Fibroblast of lung (primary cell): ENCODE results near the gene PITX3. TPM values are rescaled to one million over a fixed set of nuclear protein-coding genes. Genes with fewer than 3 reads are reported as not detected.

ENCODE experiments used
- DNase-seq, 2 donors: peaks; one replicate each; pipeline versions ENCODE4 v3.0.0 to v3.0.0-alpha.2; 2010; ENCODE audit warnings: low read depth in 2 of 2
- H2AFZ ChIP-seq: 2 replicates; pipeline ENCODE4 v1.5.1; 2012; ENCODE audit warnings: low read length, control low read depth, inconsistent platforms
- H3K27ac ChIP-seq: 2 replicates; pipeline ENCODE4 v1.5.1; 2011; ENCODE audit warnings: low read length, control low read depth; ENCODE audit not compliant: insufficient read depth
- H3K27me3 ChIP-seq: 2 replicates; pipeline ENCODE4 v1.5.1; 2011; ENCODE audit warnings: mild to moderate bottlenecking, low read length; ENCODE audit not compliant: control insufficient read depth, insufficient read depth
- H3K36me3 ChIP-seq: 2 replicates; pipeline ENCODE4 v1.5.1; 2011; ENCODE audit warnings: low read length; ENCODE audit not compliant: control insufficient read depth, insufficient read depth
- H3K4me1 ChIP-seq: 2 replicates; pipeline ENCODE4 v1.5.1; 2011; ENCODE audit warnings: low read length; ENCODE audit not compliant: control insufficient read depth, insufficient read depth; ENCODE audit errors: extremely low read depth
- H3K4me2 ChIP-seq: 2 replicates; pipeline ENCODE4 v1.5.1; 2011; ENCODE audit warnings: low read length, control low read depth; ENCODE audit not compliant: insufficient read depth; ENCODE audit errors: extremely low read depth
- H3K4me3 ChIP-seq, 4 experiments: fragments of 200-600 bp in 1 of 4; sonication (generic) in 1 of 4; replicated peaks in 1 of 4; 2 replicates each; pipeline ENCODE4 v1.5.1; 2011 to 2016; ENCODE audit warnings: low read length in 4 of 4, low read depth in 3 of 4, mild to moderate bottlenecking in 3 of 4, control low read depth in 2 of 4, inconsistent platforms in 1 of 4, mixed read lengths in 1 of 4; ENCODE audit not compliant: insufficient read depth in 1 of 4; ENCODE audit errors: control extremely low read depth in 1 of 4
- H3K79me2 ChIP-seq: 2 replicates; pipeline ENCODE4 v1.5.1; 2012; ENCODE audit warnings: mild to moderate bottlenecking, low read length, inconsistent platforms; ENCODE audit not compliant: control insufficient read depth, insufficient read depth
- H3K9ac ChIP-seq: 2 replicates; pipeline ENCODE4 v1.5.1; 2011; ENCODE audit warnings: mild to moderate bottlenecking, low read length, control low read depth; ENCODE audit not compliant: insufficient read depth
- H3K9me3 ChIP-seq: 2 replicates; pipeline ENCODE4 v1.5.1; 2012; ENCODE audit warnings: low read depth, low read length; ENCODE audit not compliant: control insufficient read depth, insufficient read depth
- H4K20me1 ChIP-seq: 2 replicates; pipeline ENCODE4 v1.5.1; 2011; ENCODE audit warnings: low read length; ENCODE audit not compliant: control insufficient read depth, insufficient read depth; ENCODE audit errors: extremely low read depth
- EZH2 ChIP-seq: IDR thresholded peaks from 2 replicates; pipeline ENCODE4 v1.5.1; 2012; ENCODE audit warnings: low read length, control low read depth, mild to moderate bottlenecking; ENCODE audit errors: missing control alignments
- polyA plus RNA-seq, 2 donors: library from polyadenylated mRNA; depleted of rRNA in 1 of 2; stranded (reverse) in 1 of 2; unstranded in 1 of 2; fragments of >200 nt; gene quantifications; 2 replicates each; pipeline ENCODE4 v1.2.1, GENCODE V29; 2011 to 2012; ENCODE audit warnings: missing spikeins in 1 of 2
- total RNA-seq: library from RNA; depleted of rRNA; stranded (reverse); fragments of >200 nt; gene quantifications from 2 replicates; pipeline ENCODE4 v1.2.1, GENCODE V29; 2014
- TF ChIP-seq, protein P1 (sequence below), 2 donors: IDR thresholded peaks in 1 of 2; conservative IDR thresholded peaks in 1 of 2; 1 replicate in 1 of 2; 2 replicates in 1 of 2; pipeline ENCODE4 v1.5.1; 2011 to 2012; ENCODE audit warnings: low read length in 2 of 2, control low read depth in 1 of 2, inconsistent platforms in 1 of 2, low read depth in 1 of 2, mild to moderate bottlenecking in 1 of 2

PITX3 gene
- total and polyA plus RNA-seq, 2 donors (not counting 1 experiment from before 2014, with no cell fraction given) = not detected

DNA sequence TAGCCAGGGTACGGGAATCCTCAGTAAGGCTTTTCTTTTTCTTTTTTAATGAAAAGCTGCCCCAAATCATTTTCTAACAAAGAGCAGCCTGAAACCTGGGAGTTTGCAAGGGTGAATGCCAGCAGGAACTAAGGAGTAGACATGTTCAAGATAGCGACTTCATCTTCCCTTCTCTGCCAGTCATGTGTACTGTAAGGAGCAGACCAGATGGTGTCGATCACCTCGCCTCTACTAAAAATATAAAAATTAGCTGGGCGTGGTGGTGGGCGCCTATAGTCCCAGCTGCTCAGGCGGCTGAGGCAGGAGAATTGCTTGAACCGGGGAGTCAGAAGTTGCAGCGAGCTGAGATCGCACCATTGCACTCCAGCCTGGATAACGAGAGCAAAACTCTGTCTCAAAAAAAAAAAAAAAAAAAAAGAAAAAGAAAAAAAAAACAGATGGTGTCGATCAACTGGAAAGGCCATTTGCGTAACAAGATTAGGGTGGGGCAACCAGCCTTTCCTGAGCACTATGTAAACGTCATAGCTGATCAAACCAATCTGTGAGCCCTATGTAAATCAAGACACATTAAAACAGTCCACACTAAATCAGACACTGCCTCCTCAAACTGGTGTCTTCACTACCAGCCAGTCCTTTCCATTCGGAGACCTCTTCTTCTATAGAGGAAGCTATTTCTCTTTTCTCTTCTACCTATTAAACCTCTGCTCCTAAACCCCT, 55.3 kb downstream of the PITX3 start:
- Histone ChIP-seq H3K4me3 (no peak overlapping the region), H3K27me3 (no peaks in the 10 kb centered on the region), H3K79me2 (no peaks in the 10 kb centered on the region), H3K36me3 (no peaks in the 10 kb centered on the region), H3K4me1 (no peaks in the 10 kb centered on the region), H3K4me2 (no peak overlapping the region), H3K27ac (no peak overlapping the region), H3K9ac (no peak overlapping the region), H3K9me3 (no peaks in the 10 kb centered on the region), H4K20me1 (no peaks in the 10 kb centered on the region), H2AFZ (no peak overlapping the region)
- TF ChIP-seq, protein P1, sequence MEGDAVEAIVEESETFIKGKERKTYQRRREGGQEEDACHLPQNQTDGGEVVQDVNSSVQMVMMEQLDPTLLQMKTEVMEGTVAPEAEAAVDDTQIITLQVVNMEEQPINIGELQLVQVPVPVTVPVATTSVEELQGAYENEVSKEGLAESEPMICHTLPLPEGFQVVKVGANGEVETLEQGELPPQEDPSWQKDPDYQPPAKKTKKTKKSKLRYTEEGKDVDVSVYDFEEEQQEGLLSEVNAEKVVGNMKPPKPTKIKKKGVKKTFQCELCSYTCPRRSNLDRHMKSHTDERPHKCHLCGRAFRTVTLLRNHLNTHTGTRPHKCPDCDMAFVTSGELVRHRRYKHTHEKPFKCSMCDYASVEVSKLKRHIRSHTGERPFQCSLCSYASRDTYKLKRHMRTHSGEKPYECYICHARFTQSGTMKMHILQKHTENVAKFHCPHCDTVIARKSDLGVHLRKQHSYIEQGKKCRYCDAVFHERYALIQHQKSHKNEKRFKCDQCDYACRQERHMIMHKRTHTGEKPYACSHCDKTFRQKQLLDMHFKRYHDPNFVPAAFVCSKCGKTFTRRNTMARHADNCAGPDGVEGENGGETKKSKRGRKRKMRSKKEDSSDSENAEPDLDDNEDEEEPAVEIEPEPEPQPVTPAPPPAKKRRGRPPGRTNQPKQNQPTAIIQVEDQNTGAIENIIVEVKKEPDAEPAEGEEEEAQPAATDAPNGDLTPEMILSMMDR (conservative IDR thresholded peaks at IDR 0.05 in 1 of 2, IDR thresholded peaks at IDR 0.05 in 1 of 2; ENCODE audit: low read depth in 1 of 2, low read length in 2 of 2) = no peak
- no peak for TF ChIP-seq EZH2
- peak in 1 of 2 donors; percentile 70 for DNase-seq

DNA sequence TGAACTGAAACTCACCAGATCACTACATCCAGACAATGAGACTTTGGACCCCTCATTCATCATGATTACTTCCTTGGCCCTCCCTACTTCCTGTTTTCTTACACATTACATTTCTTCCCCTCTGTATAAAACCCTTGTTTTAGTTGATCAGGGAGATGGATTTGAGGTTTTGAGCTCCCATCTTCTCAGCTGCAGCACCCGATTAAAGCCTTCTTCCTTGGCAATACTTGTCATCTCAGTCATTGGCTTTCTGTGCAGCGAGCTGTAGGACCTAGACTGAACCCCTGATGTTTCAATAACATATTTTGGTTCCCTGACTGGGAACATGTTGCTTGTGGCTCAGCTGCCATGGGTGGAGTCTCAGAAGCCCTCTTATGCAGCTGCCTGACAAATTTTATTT, 56.0 kb downstream of the PITX3 start:
- Histone ChIP-seq H3K4me3 (no peak overlapping the region), H3K4me2 (no peak overlapping the region), H3K27ac (no peak overlapping the region), H3K27me3 (no peaks in the 10 kb centered on the region), H2AFZ (no peak overlapping the region), H3K36me3 (no peaks in the 10 kb centered on the region), H3K9ac (no peak overlapping the region), H4K20me1 (no peaks in the 10 kb centered on the region), H3K4me1 (no peaks in the 10 kb centered on the region), H3K9me3 (no peaks in the 10 kb centered on the region), H3K79me2 (no peaks in the 10 kb centered on the region)
- no peak for DNase-seq
- no peak for TF ChIP-seq EZH2
- TF ChIP-seq, protein P1 (conservative IDR thresholded peaks at IDR 0.05 in 1 of 2, IDR thresholded peaks at IDR 0.05 in 1 of 2; ENCODE audit: low read depth in 1 of 2, low read length in 2 of 2) = no peak

DNA sequence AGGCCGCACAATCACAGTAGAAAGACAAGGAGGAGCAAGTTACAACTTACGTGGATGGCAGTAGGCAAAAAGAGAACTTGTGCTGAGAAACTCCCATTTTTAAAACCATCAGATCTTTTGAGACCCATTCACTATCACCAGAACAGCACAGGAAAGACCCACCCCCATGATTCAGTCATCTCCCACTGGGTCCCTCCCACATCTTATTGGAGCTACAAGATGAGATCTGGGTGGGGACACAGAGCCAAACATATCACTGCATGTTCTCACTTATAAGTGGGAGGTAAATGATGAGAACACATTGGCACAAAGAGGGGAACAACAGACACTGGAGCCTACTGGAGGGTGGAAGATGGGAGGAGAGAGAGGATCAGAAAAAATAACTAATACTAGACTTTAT, 56.7 kb downstream of the PITX3 start:
- Histone ChIP-seq H4K20me1 (no peaks in the 10 kb centered on the region), H3K36me3 (no peaks in the 10 kb centered on the region), H3K27me3 (no peaks in the 10 kb centered on the region), H2AFZ (no peak overlapping the region), H3K79me2 (no peaks in the 10 kb centered on the region), H3K4me1 (no peaks in the 10 kb centered on the region), H3K4me3 (no peak overlapping the region), H3K9ac (no peak overlapping the region), H3K27ac (no peak overlapping the region), H3K4me2 (no peak overlapping the region), H3K9me3 (no peaks in the 10 kb centered on the region)
- TF ChIP-seq, protein P1 (conservative IDR thresholded peaks at IDR 0.05 in 1 of 2, IDR thresholded peaks at IDR 0.05 in 1 of 2; ENCODE audit: low read depth in 1 of 2, low read length in 2 of 2) = no peak
- no peak for TF ChIP-seq EZH2
- no peak for DNase-seq

Other genes with a start within 250 kb of the PITX3 start
- gene ARMH3, start 185.3 kb downstream of the PITX3 start, total RNA-seq = 8.5 and 14.5 TPM in 2 replicates
- gene ARMH3, start 185.3 kb downstream of the PITX3 start, polyA plus RNA-seq = 16.4 and 20.5 TPM in 2 replicates
- gene HPS6, start 176.2 kb downstream of the PITX3 start, total RNA-seq = 28.5 and 30.1 TPM in 2 replicates
- gene HPS6, start 176.2 kb downstream of the PITX3 start, polyA plus RNA-seq = 8.0 and 9.4 TPM in 2 replicates
- 39.5 and 45.1 TPM in 2 replicates for gene LDB1, start 121.1 kb downstream of the PITX3 start, total RNA-seq
- 41.6 and 50.6 TPM in 2 replicates for gene LDB1, start 121.1 kb downstream of the PITX3 start, polyA plus RNA-seq
- 9.9 and 10.0 TPM in 2 replicates for gene PPRC1, start 108.5 kb downstream of the PITX3 start, total RNA-seq
- 13.5 and 21.0 TPM in 2 replicates for gene PPRC1, start 108.5 kb downstream of the PITX3 start, polyA plus RNA-seq
- gene NOLC1, start 89.1 kb downstream of the PITX3 start, total RNA-seq = 16.5 and 23.4 TPM in 2 replicates
- 64.7 and 105 TPM in 2 replicates for gene NOLC1, start 89.1 kb downstream of the PITX3 start, polyA plus RNA-seq
- gene ELOVL3, start 15.2 kb downstream of the PITX3 start, total RNA-seq = 0.26 and 0.66 TPM in 2 replicates
- 0.24 and 0.27 TPM in 2 replicates for gene ELOVL3, start 15.2 kb downstream of the PITX3 start, polyA plus RNA-seq
- 14.4 and 24.6 TPM in 2 replicates for gene GBF1, start 4.0 kb upstream of the PITX3 start, total RNA-seq
- gene GBF1, start 4.0 kb upstream of the PITX3 start, polyA plus RNA-seq = 24.1 and 31.6 TPM in 2 replicates
- 16.7 and 23.3 TPM in 2 replicates for gene NFKB2, start 154.2 kb upstream of the PITX3 start, total RNA-seq
- gene NFKB2, start 154.2 kb upstream of the PITX3 start, polyA plus RNA-seq = 6.8 and 7.6 TPM in 2 replicates
- 5.3 and 6.9 TPM in 2 replicates for gene PSD, start 177.3 kb upstream of the PITX3 start, total RNA-seq
- 0.07 and 0.30 TPM in 2 replicates for gene PSD, start 177.3 kb upstream of the PITX3 start, polyA plus RNA-seq
- 6.7 and 7.3 TPM in 2 replicates for gene FBXL15, start 179.3 kb upstream of the PITX3 start, total RNA-seq
- 2.2 and 2.8 TPM in 2 replicates for gene FBXL15, start 179.3 kb upstream of the PITX3 start, polyA plus RNA-seq
- 60.8 and 63.2 TPM in 2 replicates for gene CUEDC2, start 191.1 kb upstream of the PITX3 start, total RNA-seq
- 62.3 and 66.8 TPM in 2 replicates for gene CUEDC2, start 191.1 kb upstream of the PITX3 start, polyA plus RNA-seq
- under 0.01 and 0.17 TPM in 2 replicates for gene C10orf95, start 210.0 kb upstream of the PITX3 start, total RNA-seq
- not detected in 2 replicates for gene C10orf95, start 210.0 kb upstream of the PITX3 start, polyA plus RNA-seq